Liver (tissue), 9 donors: ENCODE measurements around the gene CDK13. TPM values are rescaled to one million over a fixed set of nuclear protein-coding genes. Genes with fewer than 3 reads are reported as not detected.

Source experiments
- DNase-seq: peaks from one replicate; pipeline ENCODE4 v3.0.0-alpha.2; 2017; ENCODE audit warnings: low spot score
- H3K27ac ChIP-seq, 2 donors: one replicate each; pipeline ENCODE4 v1.7.0; 2013; ENCODE audit warnings: inconsistent platforms in 2 of 2, low read length in 2 of 2, control low read depth in 1 of 2, low read depth in 1 of 2, mild to moderate bottlenecking in 1 of 2
- H3K27me3 ChIP-seq, 4 donors: one replicate each; pipeline versions ENCODE4 v1.6.1 to v1.7.0; 2013; ENCODE audit warnings: low read length in 3 of 4, inconsistent platforms in 1 of 4, mild to moderate bottlenecking in 1 of 4, moderate library complexity in 1 of 4; ENCODE audit not compliant: control insufficient read depth in 4 of 4, insufficient read depth in 4 of 4
- H3K36me3 ChIP-seq, 4 donors: one replicate each; pipeline versions ENCODE4 v1.6.1 to v1.7.0; 2013; ENCODE audit warnings: low read length in 3 of 4, mild to moderate bottlenecking in 3 of 4, low read depth in 1 of 4, moderate library complexity in 1 of 4; ENCODE audit not compliant: control insufficient read depth in 4 of 4, insufficient read depth in 3 of 4
- H3K4me1 ChIP-seq, 4 donors: one replicate each; pipeline versions ENCODE4 v1.6.1 to v1.7.0; 2013; ENCODE audit warnings: low read length in 3 of 4, mild to moderate bottlenecking in 3 of 4, moderate library complexity in 1 of 4; ENCODE audit not compliant: control insufficient read depth in 4 of 4, insufficient read depth in 4 of 4
- H3K4me3 ChIP-seq, 3 donors: one replicate each; pipeline versions ENCODE4 v1.6.1 to v1.7.0; 2013; ENCODE audit warnings: low read length in 3 of 3, control low read depth in 1 of 3, low read depth in 1 of 3, mild to moderate bottlenecking in 1 of 3
- H3K9ac ChIP-seq, 2 donors: one replicate each; pipeline ENCODE4 v1.7.0; 2013; ENCODE audit warnings: low read length in 2 of 2, mild to moderate bottlenecking in 2 of 2, moderate library complexity in 2 of 2, control low read depth in 1 of 2, low read depth in 1 of 2
- H3K9me3 ChIP-seq, 4 donors: one replicate each; pipeline versions ENCODE4 v1.6.1 to v1.7.0; 2013; ENCODE audit warnings: low read length in 3 of 4; ENCODE audit not compliant: control insufficient read depth in 4 of 4
- EGR1 ChIP-seq, 2 donors: IDR thresholded peaks; 2 replicates each; pipeline ENCODE4 v1.6.1; 2016 to 2018; ENCODE audit warnings: antibody characterized with exemption in 2 of 2, low read depth in 2 of 2
- FOXA1 ChIP-seq: IDR thresholded peaks from 2 replicates; pipeline ENCODE4 v1.6.1; 2016; ENCODE audit warnings: antibody characterized with exemption
- GABPA ChIP-seq, 2 donors: IDR thresholded peaks in 1 of 2; conservative IDR thresholded peaks in 1 of 2; 2 replicates each; pipeline ENCODE4 v1.6.1; 2016; ENCODE audit warnings: antibody characterized with exemption in 2 of 2, mild to moderate bottlenecking in 1 of 2, moderate library complexity in 1 of 2
- HNF4A ChIP-seq, 2 donors: conservative IDR thresholded peaks; 2 replicates each; pipeline ENCODE4 v1.6.1; 2016; ENCODE audit warnings: antibody characterized with exemption in 2 of 2, mild to moderate bottlenecking in 2 of 2
- HNF4G ChIP-seq: IDR thresholded peaks from 2 replicates; pipeline ENCODE4 v1.6.1; 2016; ENCODE audit warnings: antibody characterized with exemption
- JUND ChIP-seq, 2 donors: IDR thresholded peaks; 2 replicates each; pipeline ENCODE4 v1.6.1; 2016; ENCODE audit warnings: antibody characterized with exemption in 2 of 2
- RAD21 ChIP-seq, 2 donors: IDR thresholded peaks; 2 replicates each; pipeline ENCODE4 v1.6.1; 2016; ENCODE audit warnings: antibody characterized with exemption in 2 of 2, mild to moderate bottlenecking in 2 of 2
- RXRA ChIP-seq, 2 donors: IDR thresholded peaks; 2 replicates each; pipeline ENCODE4 v1.6.1; 2017 to 2018; ENCODE audit warnings: antibody characterized with exemption in 2 of 2, mild to moderate bottlenecking in 1 of 2
- TAF1 ChIP-seq: conservative IDR thresholded peaks from 2 replicates; pipeline ENCODE4 v1.6.1; 2016; ENCODE audit warnings: antibody characterized with exemption, mild to moderate bottlenecking
- YY1 ChIP-seq: IDR thresholded peaks from 2 replicates; pipeline ENCODE4 v1.6.1; 2016; ENCODE audit warnings: antibody characterized with exemption, mild to moderate bottlenecking
- WGBS: extraction: QIAGEN DNeasy Blood & Tissue Kit; methylation state at CpG from one replicate; pipeline ENCODE4 v1.1.7; 2013; 5-methylcytosine and 5-hydroxymethylcytosine counted together
- polyA plus RNA-seq, 2 donors: library from polyadenylated mRNA; stranded (reverse) in 1 of 2; unstranded in 1 of 2; fragments of 200-250 nt in 1 of 2; fragments of >200 nt in 1 of 2; fragmentation: Nextera tagmentation in 1 of 2; extraction: Ambion mirVana in 1 of 2; gene quantifications; one replicate each; pipeline versions ENCODE4 v1.2.1 to v1.2.3, GENCODE V29; 2013 to 2015
- total RNA-seq, 2 donors: library from RNA; depleted of rRNA; stranded (reverse); fragments of >200 nt; gene quantifications; one replicate each; pipeline ENCODE4 v1.2.3, GENCODE V29; 2014
- TF ChIP-seq, protein P1 (sequence below): IDR thresholded peaks from 2 replicates; pipeline ENCODE4 v1.6.1; 2016; ENCODE audit warnings: antibody characterized with exemption
- TF ChIP-seq, protein P2 (sequence below): IDR thresholded peaks from 2 replicates; pipeline ENCODE4 v1.6.1; 2016; ENCODE audit warnings: antibody characterized with exemption
- TF ChIP-seq, protein P3 (sequence below): IDR thresholded peaks from 2 replicates; pipeline ENCODE4 v1.6.1; 2016; ENCODE audit warnings: antibody characterized with exemption, mild to moderate bottlenecking
- donor health status: healthy.
- donor health status: healthy.
- donor health status: healthy.
- donor health status: healthy.
- donor health status: healthy.

The CDK13 gene
- total and polyA plus RNA-seq, 4 donors: 8.8 to 51.1 (median 23.2) TPM

DNA sequence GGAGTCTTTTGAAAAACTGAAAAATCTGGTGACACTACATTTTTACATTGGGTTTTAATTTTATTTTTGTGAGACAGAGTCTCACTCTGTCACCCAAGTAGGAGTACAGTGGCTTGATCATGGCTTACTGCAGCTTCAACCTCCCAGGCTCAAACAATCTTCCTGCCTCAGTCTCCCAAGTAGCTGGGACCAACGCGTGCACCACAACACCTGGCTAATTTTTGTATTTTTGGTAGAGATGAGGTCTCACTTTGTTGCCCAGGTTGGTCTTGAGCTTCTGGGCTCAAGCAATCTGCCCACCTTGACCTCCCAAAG lies 172.8 kb downstream of the CDK13 start:
- Histone ChIP-seq H3K9me3 (no peaks in the 10 kb centered on the region), H3K9ac (no peak overlapping the region), H3K27me3 (no peaks in the 10 kb centered on the region), H3K4me1 (peaks cover 0 to 24% (median 7%) of the 10 kb centered on the region in 4 donors), H3K36me3 (no peaks in the 10 kb centered on the region), H3K4me3 (peak overlapping the region in 2 of 3 donors; percentile 12 to 41), H3K27ac (peak overlapping the region; percentile 76 to 77)
- 53% methylated on average over 2 of the region's 2 CpGs for WGBS
- DNase-seq: no peak
- TF ChIP-seq HNF4A (conservative IDR thresholded peaks at IDR 0.05): no peak
- no peak for TF ChIP-seq RXRA (IDR thresholded peaks at IDR 0.05)
- no peak for TF ChIP-seq GABPA (IDR thresholded peaks at IDR 0.05 in 1 of 2, conservative IDR thresholded peaks at IDR 0.05 in 1 of 2)
- TF ChIP-seq, protein P1, sequence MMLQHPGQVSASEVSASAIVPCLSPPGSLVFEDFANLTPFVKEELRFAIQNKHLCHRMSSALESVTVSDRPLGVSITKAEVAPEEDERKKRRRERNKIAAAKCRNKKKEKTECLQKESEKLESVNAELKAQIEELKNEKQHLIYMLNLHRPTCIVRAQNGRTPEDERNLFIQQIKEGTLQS: no peak
- TF ChIP-seq, protein P2, sequence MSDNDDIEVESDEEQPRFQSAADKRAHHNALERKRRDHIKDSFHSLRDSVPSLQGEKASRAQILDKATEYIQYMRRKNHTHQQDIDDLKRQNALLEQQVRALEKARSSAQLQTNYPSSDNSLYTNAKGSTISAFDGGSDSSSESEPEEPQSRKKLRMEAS: no peak
- TF ChIP-seq, protein P3, sequence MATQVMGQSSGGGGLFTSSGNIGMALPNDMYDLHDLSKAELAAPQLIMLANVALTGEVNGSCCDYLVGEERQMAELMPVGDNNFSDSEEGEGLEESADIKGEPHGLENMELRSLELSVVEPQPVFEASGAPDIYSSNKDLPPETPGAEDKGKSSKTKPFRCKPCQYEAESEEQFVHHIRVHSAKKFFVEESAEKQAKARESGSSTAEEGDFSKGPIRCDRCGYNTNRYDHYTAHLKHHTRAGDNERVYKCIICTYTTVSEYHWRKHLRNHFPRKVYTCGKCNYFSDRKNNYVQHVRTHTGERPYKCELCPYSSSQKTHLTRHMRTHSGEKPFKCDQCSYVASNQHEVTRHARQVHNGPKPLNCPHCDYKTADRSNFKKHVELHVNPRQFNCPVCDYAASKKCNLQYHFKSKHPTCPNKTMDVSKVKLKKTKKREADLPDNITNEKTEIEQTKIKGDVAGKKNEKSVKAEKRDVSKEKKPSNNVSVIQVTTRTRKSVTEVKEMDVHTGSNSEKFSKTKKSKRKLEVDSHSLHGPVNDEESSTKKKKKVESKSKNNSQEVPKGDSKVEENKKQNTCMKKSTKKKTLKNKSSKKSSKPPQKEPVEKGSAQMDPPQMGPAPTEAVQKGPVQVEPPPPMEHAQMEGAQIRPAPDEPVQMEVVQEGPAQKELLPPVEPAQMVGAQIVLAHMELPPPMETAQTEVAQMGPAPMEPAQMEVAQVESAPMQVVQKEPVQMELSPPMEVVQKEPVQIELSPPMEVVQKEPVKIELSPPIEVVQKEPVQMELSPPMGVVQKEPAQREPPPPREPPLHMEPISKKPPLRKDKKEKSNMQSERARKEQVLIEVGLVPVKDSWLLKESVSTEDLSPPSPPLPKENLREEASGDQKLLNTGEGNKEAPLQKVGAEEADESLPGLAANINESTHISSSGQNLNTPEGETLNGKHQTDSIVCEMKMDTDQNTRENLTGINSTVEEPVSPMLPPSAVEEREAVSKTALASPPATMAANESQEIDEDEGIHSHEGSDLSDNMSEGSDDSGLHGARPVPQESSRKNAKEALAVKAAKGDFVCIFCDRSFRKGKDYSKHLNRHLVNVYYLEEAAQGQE: no peak
- no peak for TF ChIP-seq JUND (IDR thresholded peaks at IDR 0.05)
- no peak for TF ChIP-seq HNF4G
- TF ChIP-seq TAF1: no peak
- no peak for TF ChIP-seq EGR1 (IDR thresholded peaks at IDR 0.05; ENCODE audit: low read depth in 2 of 2)
- TF ChIP-seq YY1: no peak
- no peak for TF ChIP-seq RAD21 (IDR thresholded peaks at IDR 0.05)
- TF ChIP-seq FOXA1: no peak

DNA sequence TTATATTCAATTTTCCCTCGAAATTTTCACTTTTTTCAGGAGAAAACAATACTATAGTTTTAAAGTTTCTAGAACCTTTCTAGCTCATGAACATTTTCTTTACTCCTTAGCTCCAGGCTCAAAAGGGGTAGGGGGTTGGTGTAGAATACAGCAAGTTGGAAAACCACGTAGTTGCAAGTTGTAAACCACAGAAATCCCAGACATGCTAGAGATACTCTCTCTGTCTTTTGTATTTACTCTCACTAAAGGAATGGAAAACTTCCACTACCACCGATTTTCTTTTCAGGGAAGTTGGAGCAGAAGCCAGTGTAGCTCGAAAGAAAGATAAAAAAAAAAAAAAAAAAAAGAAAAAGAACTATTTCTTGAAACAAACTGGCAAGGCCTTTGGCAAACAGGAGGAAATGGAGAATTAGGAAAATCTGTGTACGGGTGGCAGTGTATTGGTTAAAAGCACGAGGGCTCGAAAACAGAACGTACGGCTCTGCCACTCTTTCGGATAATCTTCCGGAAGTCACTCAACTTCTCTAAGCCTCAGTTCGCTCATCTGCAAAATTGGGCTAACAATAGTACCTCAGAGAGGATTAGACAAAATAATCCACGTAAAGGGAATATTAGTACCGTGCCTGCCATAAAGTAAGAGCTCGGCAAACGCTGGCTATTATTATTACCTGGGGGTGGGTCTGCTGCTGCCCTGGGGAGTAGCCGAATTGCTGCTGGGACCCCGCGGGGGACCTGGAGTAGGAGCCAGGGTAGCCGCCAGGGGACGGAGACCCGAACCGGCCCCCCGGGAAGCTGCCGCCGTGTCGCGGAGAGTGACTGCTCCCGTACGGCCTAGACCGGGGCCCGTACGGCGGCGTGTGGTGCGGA lies 183.7 kb downstream of the CDK13 start:
- H3K9me3 ChIP-seq: no peaks in the 10 kb centered on the region
- H3K9ac ChIP-seq: peak overlapping the region; percentile 99
- H3K4me1 ChIP-seq: peaks cover 6 to 44% (median 27%) of the 10 kb centered on the region in 4 donors
- TF ChIP-seq YY1 (peak; percentile 7), HNF4G (no peak)
- WGBS: under 1% methylated on average over 36 of the region's 36 CpGs
- H3K4me3 ChIP-seq: peak overlapping the region; percentile 87 to 94 (median 92)
- H3K36me3 ChIP-seq: no peaks in the 10 kb centered on the region
- peak overlapping the region; percentile 94 to 95 for H3K27ac ChIP-seq
- no peak for DNase-seq
- H3K27me3 ChIP-seq: no peaks in the 10 kb centered on the region
